GM23248 (cell line): ENCODE data around the gene TREM1.

Experiments used
- EZH2 ChIP-seq: fragments of 200-600 bp; sonication (generic); IDR thresholded peaks from 2 replicates; pipeline ENCODE4 v1.6.1; 2018; ENCODE audit warnings: antibody characterized with exemption, mild to moderate bottlenecking; ENCODE audit not compliant: insufficient read depth, poor library complexity, severe bottlenecking
- EZH2phosphoT487 ChIP-seq: fragments of 200-600 bp; sonication (generic); IDR thresholded peaks from 2 replicates; pipeline ENCODE4 v1.6.1; 2018; ENCODE audit warnings: antibody characterized with exemption, moderate library complexity, mild to moderate bottlenecking, low read depth; ENCODE audit not compliant: insufficient read depth

GRCh38 chr6:41321183-41321582, 34.7 kb upstream of the TREM1 start:
- TF ChIP-seq EZH2 (no peak), EZH2phosphoT487 (no peak)
